ENCODE data around the gene SHISA8. TPM values are rescaled to one million over a fixed set of nuclear protein-coding genes. Genes with fewer than 3 reads are reported as not detected.

Gene SHISA8
- total and polyA plus RNA-seq, 2 of the 13 experiments (the other 11 are each of a cell fraction or from before 2014, with no cell fraction given) = not detected

DNA sequence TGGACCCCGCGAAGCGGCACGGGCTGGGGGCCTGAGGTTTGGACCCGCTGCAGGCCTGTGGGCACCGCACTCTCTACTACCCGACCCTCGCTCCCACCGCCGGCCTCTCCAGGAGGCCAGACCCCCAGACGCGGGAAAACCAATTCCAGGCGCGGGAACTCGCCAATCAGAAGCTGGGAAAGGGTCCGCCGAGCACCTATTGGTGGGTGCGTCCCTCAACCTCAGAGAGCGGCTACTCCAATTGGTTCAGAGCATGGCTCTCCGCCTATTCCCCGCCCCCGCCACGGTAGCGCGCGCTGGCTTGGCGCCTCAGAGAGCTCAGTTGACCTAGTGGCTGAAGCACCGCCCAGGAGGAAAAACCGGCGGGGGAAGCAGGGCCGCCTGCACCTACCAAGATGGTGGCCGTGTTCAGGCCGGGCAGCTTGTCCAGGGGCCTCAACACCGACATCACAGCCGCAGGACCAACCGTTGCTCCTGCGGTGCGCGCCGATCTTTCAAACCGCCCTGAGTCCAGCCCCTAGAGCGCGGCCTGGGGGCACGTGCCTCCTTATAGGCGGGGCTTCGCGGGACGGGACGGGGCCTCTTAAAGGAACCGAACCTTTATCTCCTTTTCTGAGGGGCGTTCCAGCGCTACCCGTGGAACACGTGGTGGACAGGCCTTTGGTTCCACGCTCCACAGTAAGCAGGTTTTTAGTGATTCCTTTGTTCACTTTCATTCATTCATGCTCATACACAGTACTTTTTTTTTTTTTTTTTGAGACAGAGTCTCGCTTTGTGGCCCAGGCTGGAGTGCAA lies 32.0 kb upstream of the SHISA8 start, which contains the start of gene CENPM (continued):
- TF ChIP-seq THAP11 (CRISPR knock-in tag; IDR thresholded peaks at IDR 0.05) (peak; percentile 56), ZNF776 (CRISPR knock-in tag; IDR thresholded peaks at IDR 0.05) (peak; percentile 51), ZNF614 (CRISPR knock-in tag; IDR thresholded peaks at IDR 0.05; ENCODE audit: borderline replicate concordance) (0 out of 2 replicates have a peak, but pooled peaks have one; percentile 36), ZEB1 (IDR thresholded peaks at IDR 0.05; ENCODE audit: insufficient replicate concordance, low read depth) (no peak), POLR2A (IDR thresholded peaks at IDR 0.05; ENCODE audit: insufficient read depth in 1 of 2, low read depth in 2 of 2, low read length in 2 of 2) (peak; percentile 67 to 69), MNT (IDR thresholded peaks at IDR 0.05) (peak; percentile 76), ZNF329 (CRISPR knock-in tag; IDR thresholded peaks at IDR 0.05; ENCODE audit: low read depth) (no peak), ZNF569 (CRISPR knock-in tag; IDR thresholded peaks at IDR 0.05; ENCODE audit: borderline replicate concordance) (no peak), MYNN (CRISPR knock-in tag; IDR thresholded peaks at IDR 0.05; ENCODE audit: low read depth) (no peak), ZMYM3 (CRISPR knock-in tag; IDR thresholded peaks at IDR 0.05) (peak; percentile 64; the same call in 1 of the 2 replicates), PREB (CRISPR knock-in tag; IDR thresholded peaks at IDR 0.05) (no peak), FOSL2 (CRISPR knock-in tag; IDR thresholded peaks at IDR 0.05) (no peak), E2F2 (CRISPR knock-in tag; IDR thresholded peaks at IDR 0.05; ENCODE audit: borderline replicate concordance) (peak; percentile 91; the same call in 1 of the 2 replicates)
- TF ChIP-seq, protein P1, sequence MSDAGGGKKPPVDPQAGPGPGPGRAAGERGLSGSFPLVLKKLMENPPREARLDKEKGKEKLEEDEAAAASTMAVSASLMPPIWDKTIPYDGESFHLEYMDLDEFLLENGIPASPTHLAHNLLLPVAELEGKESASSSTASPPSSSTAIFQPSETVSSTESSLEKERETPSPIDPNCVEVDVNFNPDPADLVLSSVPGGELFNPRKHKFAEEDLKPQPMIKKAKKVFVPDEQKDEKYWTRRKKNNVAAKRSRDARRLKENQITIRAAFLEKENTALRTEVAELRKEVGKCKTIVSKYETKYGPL (CRISPR knock-in tag; IDR thresholded peaks at IDR 0.05) = no peak
- TF ChIP-seq, protein P2, sequence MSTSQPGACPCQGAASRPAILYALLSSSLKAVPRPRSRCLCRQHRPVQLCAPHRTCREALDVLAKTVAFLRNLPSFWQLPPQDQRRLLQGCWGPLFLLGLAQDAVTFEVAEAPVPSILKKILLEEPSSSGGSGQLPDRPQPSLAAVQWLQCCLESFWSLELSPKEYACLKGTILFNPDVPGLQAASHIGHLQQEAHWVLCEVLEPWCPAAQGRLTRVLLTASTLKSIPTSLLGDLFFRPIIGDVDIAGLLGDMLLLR (CRISPR knock-in tag; IDR thresholded peaks at IDR 0.05) = no peak; the same call in 1 of the 2 replicates
- TF ChIP-seq, protein P3, sequence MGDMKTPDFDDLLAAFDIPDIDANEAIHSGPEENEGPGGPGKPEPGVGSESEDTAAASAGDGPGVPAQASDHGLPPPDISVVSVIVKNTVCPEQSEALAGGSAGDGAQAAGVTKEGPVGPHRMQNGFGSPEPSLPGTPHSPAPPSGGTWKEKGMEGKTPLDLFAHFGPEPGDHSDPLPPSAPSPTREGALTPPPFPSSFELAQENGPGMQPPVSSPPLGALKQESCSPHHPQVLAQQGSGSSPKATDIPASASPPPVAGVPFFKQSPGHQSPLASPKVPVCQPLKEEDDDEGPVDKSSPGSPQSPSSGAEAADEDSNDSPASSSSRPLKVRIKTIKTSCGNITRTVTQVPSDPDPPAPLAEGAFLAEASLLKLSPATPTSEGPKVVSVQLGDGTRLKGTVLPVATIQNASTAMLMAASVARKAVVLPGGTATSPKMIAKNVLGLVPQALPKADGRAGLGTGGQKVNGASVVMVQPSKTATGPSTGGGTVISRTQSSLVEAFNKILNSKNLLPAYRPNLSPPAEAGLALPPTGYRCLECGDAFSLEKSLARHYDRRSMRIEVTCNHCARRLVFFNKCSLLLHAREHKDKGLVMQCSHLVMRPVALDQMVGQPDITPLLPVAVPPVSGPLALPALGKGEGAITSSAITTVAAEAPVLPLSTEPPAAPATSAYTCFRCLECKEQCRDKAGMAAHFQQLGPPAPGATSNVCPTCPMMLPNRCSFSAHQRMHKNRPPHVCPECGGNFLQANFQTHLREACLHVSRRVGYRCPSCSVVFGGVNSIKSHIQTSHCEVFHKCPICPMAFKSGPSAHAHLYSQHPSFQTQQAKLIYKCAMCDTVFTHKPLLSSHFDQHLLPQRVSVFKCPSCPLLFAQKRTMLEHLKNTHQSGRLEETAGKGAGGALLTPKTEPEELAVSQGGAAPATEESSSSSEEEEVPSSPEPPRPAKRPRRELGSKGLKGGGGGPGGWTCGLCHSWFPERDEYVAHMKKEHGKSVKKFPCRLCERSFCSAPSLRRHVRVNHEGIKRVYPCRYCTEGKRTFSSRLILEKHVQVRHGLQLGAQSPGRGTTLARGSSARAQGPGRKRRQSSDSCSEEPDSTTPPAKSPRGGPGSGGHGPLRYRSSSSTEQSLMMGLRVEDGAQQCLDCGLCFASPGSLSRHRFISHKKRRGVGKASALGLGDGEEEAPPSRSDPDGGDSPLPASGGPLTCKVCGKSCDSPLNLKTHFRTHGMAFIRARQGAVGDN (CRISPR knock-in tag; IDR thresholded peaks at IDR 0.05) = peak; percentile 95

Measured in HepG2 (cell line).